Right lobe of liver (tissue), 6 donors: ENCODE data around the gene CNTNAP5. TPM values are rescaled to one million over a fixed set of nuclear protein-coding genes. Genes with fewer than 3 reads are reported as not detected.
A peak's percentile ranks its signal among the peaks of the same experiment; 100 is the strongest.

ENCODE experiments used
- ATAC-seq, 4 donors: fragments of 200-7000 bp; cut with Tn5 transposase; one replicate each; pipeline ENCODE4 v1.9.1; 2020; ENCODE audit warnings: mild to moderate bottlenecking in 4 of 4, moderate library complexity in 4 of 4
- DNase-seq, 3 donors: peaks; one replicate each; pipeline ENCODE4 v3.0.0-alpha.2; 2020
- H3K27ac ChIP-seq, 3 donors: fragments of 200-600 bp; one replicate each; pipeline ENCODE4 v1.8.0; 2022
- H3K27me3 ChIP-seq, 2 donors: fragments of 200-600 bp; one replicate each; pipeline ENCODE4 v1.8.0; 2022
- H3K36me3 ChIP-seq, 4 donors: fragments of 200-600 bp; sonication (generic) in 1 of 4; one replicate each; pipeline versions ENCODE4 v1.5.1 to v1.8.0; 2017 to 2022; ENCODE audit warnings: control low read depth in 1 of 4
- H3K4me1 ChIP-seq, 4 donors: fragments of 200-600 bp; sonication (generic) in 1 of 4; one replicate each; pipeline versions ENCODE4 v1.5.1 to v1.8.0; 2017 to 2022; ENCODE audit warnings: control low read depth in 1 of 4
- H3K4me3 ChIP-seq, 3 donors: fragments of 200-600 bp; one replicate each; pipeline ENCODE4 v1.8.0; 2022
- H3K9me3 ChIP-seq, 4 donors: fragments of 200-600 bp; sonication (generic) in 1 of 4; one replicate each; pipeline versions ENCODE4 v1.5.1 to v1.8.0; 2017 to 2022; ENCODE audit warnings: control low read depth in 1 of 4
- POLR2A ChIP-seq: fragments of 450-650 bp; IDR thresholded peaks from one replicate; pipeline ENCODE4 v1.6.1; 2017; ENCODE audit warnings: antibody characterized with exemption, mild to moderate bottlenecking
- WGBS: methylation state at CpG from one replicate; pipeline ENCODE4 v1.1.6; 2018; ENCODE audit warnings: low coverage, low lambda C conversion rate; ENCODE audit not compliant: insufficient coverage; ENCODE audit errors: missing lambda C conversion rate; 5-methylcytosine and 5-hydroxymethylcytosine counted together
- intact Hi-C, 2 donors: fragments of 100-400 bp; cut with DNase I; formaldehyde crosslinking; loops; one replicate each; pipeline versions ENCODE4 v1.11.2 to v1.14.1; 2022
- total RNA-seq, 6 experiments: library from RNA; depleted of rRNA in 2 of 6; stranded (reverse); fragments of >200 nt in 2 of 6; fragmentation: NEBNext Ultra II Directional in 3 of 6; extraction: Animal tissue kit (Norgen Biotek cat#: 25700) in 3 of 6; gene quantifications; one replicate each; pipeline versions ENCODE4 v1.1.0 to v1.2.4, GENCODE V29; 2016 to 2023
- TF ChIP-seq, protein P1 (sequence below), 4 donors: fragments of 200-600 bp in 3 of 4; fragments of 450-650 bp in 1 of 4; IDR thresholded peaks; one replicate each; pipeline versions ENCODE4 v1.5.1 to v1.8.0; 2016 to 2022; ENCODE audit warnings: antibody characterized with exemption in 4 of 4, mild to moderate bottlenecking in 2 of 4
- donor health status: DM: no; HTN: yes; CAD: no.
- donor health status: DM: no; HTN: no; CAD: no.
- donor health status: DM: no; HTN: no; CAD: no.
- donor health status: DM: no; HTN: yes; CAD: no.
- donor health status: DM: no; HTN: yes; CAD: no.

Gene CNTNAP5
- total RNA-seq, 6 experiments from 2014 or later, result not detected

GRCh38 chr2:124501575-124502152, 476.6 kb downstream of the CNTNAP5 start:
- no peak for TF ChIP-seq POLR2A
- TF ChIP-seq, protein P1, sequence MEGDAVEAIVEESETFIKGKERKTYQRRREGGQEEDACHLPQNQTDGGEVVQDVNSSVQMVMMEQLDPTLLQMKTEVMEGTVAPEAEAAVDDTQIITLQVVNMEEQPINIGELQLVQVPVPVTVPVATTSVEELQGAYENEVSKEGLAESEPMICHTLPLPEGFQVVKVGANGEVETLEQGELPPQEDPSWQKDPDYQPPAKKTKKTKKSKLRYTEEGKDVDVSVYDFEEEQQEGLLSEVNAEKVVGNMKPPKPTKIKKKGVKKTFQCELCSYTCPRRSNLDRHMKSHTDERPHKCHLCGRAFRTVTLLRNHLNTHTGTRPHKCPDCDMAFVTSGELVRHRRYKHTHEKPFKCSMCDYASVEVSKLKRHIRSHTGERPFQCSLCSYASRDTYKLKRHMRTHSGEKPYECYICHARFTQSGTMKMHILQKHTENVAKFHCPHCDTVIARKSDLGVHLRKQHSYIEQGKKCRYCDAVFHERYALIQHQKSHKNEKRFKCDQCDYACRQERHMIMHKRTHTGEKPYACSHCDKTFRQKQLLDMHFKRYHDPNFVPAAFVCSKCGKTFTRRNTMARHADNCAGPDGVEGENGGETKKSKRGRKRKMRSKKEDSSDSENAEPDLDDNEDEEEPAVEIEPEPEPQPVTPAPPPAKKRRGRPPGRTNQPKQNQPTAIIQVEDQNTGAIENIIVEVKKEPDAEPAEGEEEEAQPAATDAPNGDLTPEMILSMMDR (IDR thresholded peaks at IDR 0.05), result no peak
- Histone ChIP-seq H3K4me1 (no peaks in the 10 kb centered on the region), H3K27me3 (no peaks in the 10 kb centered on the region), H3K9me3 (no peaks in the 10 kb centered on the region), H3K4me3 (no peak overlapping the region), H3K36me3 (no peaks in the 10 kb centered on the region), H3K27ac (no peak overlapping the region)
- 50% methylated on average over 6 of the region's 6 CpGs for WGBS
- DNase-seq (no peak), ATAC-seq (no peak)
- intact Hi-C loops, result no loop called here

- no peaks in the 10 kb centered on the region for H3K4me1 ChIP-seq
- no peak for DNase-seq
- intact Hi-C loops, result no loop called here
- H3K27ac ChIP-seq, result no peak overlapping the region
- no peak for ATAC-seq
- H3K27me3 ChIP-seq, result no peaks in the 10 kb centered on the region
- H3K36me3 ChIP-seq, result no peaks in the 10 kb centered on the region
- no peak overlapping the region for H3K4me3 ChIP-seq
- no peaks in the 10 kb centered on the region for H3K9me3 ChIP-seq
- TF ChIP-seq POLR2A, result no peak
- TF ChIP-seq, protein P1 (IDR thresholded peaks at IDR 0.05), result no peak
- 27% methylated on average over 1 of the region's 1 CpG for WGBS
Observed at GRCh38 chr2:124514236-124514635, 489.1 kb downstream of the CNTNAP5 start.

- TF ChIP-seq, protein P1 (IDR thresholded peaks at IDR 0.05), result no peak
- TF ChIP-seq POLR2A, result no peak
- Histone ChIP-seq H3K4me3 (no peak overlapping the region), H3K9me3 (no peaks in the 10 kb centered on the region), H3K4me1 (no peaks in the 10 kb centered on the region), H3K27me3 (no peaks in the 10 kb centered on the region), H3K36me3 (no peaks in the 10 kb centered on the region), H3K27ac (no peak overlapping the region)
- 54% methylated on average over 2 of the region's 2 CpGs for WGBS
- DNase-seq (no peak), ATAC-seq (peak; percentile 30 to 61 (median 44))
- intact Hi-C loops, result no loop called here
Observed at GRCh38 chr2:124520953-124521352, 495.9 kb downstream of the CNTNAP5 start.

DNA sequence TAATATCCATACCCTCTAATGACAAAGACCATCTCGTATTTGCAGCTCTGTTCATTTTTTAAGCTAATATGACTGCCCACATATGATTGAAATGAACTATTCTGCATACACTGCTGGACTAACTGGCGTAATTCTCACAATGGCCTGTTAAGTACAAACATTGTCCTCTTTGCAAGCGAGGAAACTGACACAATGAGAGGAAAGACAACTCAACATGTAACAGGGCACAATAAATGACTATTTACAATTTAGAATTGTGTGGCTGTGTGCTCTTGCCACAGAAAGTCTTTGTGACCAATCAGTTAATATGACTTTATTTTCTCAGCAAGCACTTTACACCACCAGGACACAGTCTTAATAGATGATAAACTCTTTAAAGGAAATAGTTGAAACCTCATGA, 498.0 kb downstream of the CNTNAP5 start:
- Histone ChIP-seq H3K4me3 (no peak overlapping the region), H3K36me3 (no peaks in the 10 kb centered on the region), H3K4me1 (no peaks in the 10 kb centered on the region), H3K9me3 (no peaks in the 10 kb centered on the region), H3K27ac (no peak overlapping the region), H3K27me3 (no peaks in the 10 kb centered on the region)
- TF ChIP-seq POLR2A, result no peak
- TF ChIP-seq, protein P1 (IDR thresholded peaks at IDR 0.05), result no peak
- WGBS, result 45% methylated on average over 3 of the region's 3 CpGs
- no peak for ATAC-seq
- intact Hi-C loops, result no loop called here
- no peak for DNase-seq
